IPS DF 6.9 (cell line): Measurements from ENCODE around the gene CDH10.

Experiments used
- DNase-seq: peaks from one replicate; pipeline ENCODE4 v3.0.0-alpha.2; 2013; ENCODE audit warnings: low read depth, low spot score
- H3K27ac ChIP-seq: one replicate; pipeline ENCODE4 v1.5.1; 2013; ENCODE audit warnings: low read length, control low read depth
- H3K27me3 ChIP-seq: 2 replicates; pipeline ENCODE4 v1.6.1; 2013; ENCODE audit warnings: mild to moderate bottlenecking, low read length; ENCODE audit not compliant: control insufficient read depth, insufficient read depth
- H3K36me3 ChIP-seq: 2 replicates; pipeline ENCODE4 v1.6.1; 2013; ENCODE audit warnings: low read length; ENCODE audit not compliant: control insufficient read depth, insufficient read depth
- H3K4me1 ChIP-seq: 2 replicates; pipeline ENCODE4 v1.6.1; 2013; ENCODE audit warnings: low read length; ENCODE audit not compliant: control insufficient read depth, insufficient read depth
- H3K4me3 ChIP-seq: 2 replicates; pipeline ENCODE4 v1.5.1; 2013; ENCODE audit warnings: mild to moderate bottlenecking, low read length
- H3K9me3 ChIP-seq: 2 replicates; pipeline ENCODE4 v1.6.1; 2013; ENCODE audit warnings: low read length, inconsistent platforms; ENCODE audit not compliant: control insufficient read depth, insufficient read depth
- WGBS: extraction: QIAGEN DNeasy Blood & Tissue Kit; methylation state at CpG from one replicate; pipeline ENCODE4 v1.1.7; 2013; ENCODE audit warnings: mixed read lengths, missing lambda C conversion rate; ENCODE audit not compliant: insufficient read length, insufficient coverage; 5-methylcytosine and 5-hydroxymethylcytosine counted together

CDH10 gene

DNA sequence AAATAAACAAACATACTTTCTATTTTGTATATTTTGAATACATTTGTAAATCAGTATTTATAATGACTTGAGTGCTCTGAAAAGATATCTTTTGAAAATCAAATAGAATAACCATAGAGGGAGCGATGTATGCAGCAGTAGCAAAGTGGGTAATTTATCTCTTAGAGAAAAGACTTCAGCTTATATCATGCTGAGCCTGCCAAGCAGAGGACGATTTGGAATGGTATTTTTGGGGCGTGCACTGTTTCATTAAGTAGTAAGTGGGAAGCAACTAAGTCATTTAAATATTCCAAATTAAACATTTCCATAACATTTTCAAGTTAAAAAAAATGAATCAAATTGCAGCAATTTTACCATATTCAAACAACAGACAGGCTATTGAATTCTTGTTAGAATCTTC, 147.6 kb downstream of the CDH10 start:
- DNase-seq, result no peak
- no peaks in the 10 kb centered on the region for H3K9me3 ChIP-seq
- H3K27ac ChIP-seq, result no peak overlapping the region
- WGBS, result no CpG with 5 or more reads among the region's 3 CpGs
- no peaks in the 10 kb centered on the region for H3K36me3 ChIP-seq
- no peak overlapping the region for H3K4me3 ChIP-seq
- H3K4me1 ChIP-seq, result no peaks in the 10 kb centered on the region
- H3K27me3 ChIP-seq, result no peaks in the 10 kb centered on the region

DNA sequence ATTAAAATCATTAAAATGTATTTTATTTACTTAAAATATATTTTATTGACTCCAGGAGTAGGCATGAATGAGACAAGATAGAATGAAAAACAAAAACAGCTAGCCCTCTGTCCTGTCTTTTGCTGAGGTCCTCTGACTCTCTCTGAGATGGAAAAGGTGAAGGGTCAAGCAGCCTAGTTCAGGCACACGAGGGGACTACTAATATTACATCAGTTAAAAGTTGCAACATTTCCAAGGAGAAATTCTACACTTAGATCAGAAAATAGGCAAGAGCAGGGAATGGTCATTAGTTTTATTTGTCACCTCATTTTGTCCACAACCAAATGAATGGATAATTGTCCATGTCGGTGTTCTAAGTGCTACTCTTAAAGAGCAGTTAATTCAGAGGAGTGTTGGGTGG, 148.5 kb downstream of the CDH10 start:
- Histone ChIP-seq H3K9me3 (no peaks in the 10 kb centered on the region), H3K27ac (no peak overlapping the region), H3K27me3 (no peaks in the 10 kb centered on the region), H3K4me3 (no peak overlapping the region), H3K36me3 (no peaks in the 10 kb centered on the region), H3K4me1 (no peaks in the 10 kb centered on the region)
- no CpG with 5 or more reads among the region's 2 CpGs for WGBS
- DNase-seq, result no peak

GRCh38 chr5:24492229-24492628, 152.5 kb downstream of the CDH10 start:
- no peak for DNase-seq
- no peaks in the 10 kb centered on the region for H3K27me3 ChIP-seq
- no peaks in the 10 kb centered on the region for H3K4me1 ChIP-seq
- H3K27ac ChIP-seq, result no peak overlapping the region
- no peaks in the 10 kb centered on the region for H3K9me3 ChIP-seq
- H3K4me3 ChIP-seq, result no peak overlapping the region
- no CpG with 5 or more reads among the region's 3 CpGs for WGBS
- no peaks in the 10 kb centered on the region for H3K36me3 ChIP-seq

DNA sequence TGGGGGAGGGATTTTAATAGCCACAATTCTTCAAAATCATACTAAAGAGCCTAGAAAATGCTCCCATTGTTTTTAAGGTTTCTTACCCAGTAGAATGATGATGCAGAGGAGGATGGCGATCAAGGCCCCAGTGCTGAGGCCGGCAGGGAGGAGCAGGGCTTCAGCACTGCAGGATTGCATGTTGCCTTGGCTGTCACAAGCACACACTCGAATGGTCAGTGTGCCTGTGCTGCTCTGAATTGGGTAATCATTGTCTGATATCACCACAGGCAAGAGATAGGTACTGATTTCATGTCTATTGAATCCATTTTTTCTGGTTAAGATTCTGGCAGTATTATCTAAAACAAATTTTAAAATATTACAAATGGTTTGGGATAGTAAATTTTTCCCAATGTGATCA, 153.3 kb downstream of the CDH10 start:
- Histone ChIP-seq H3K27ac (no peak overlapping the region), H3K4me1 (no peaks in the 10 kb centered on the region), H3K36me3 (no peaks in the 10 kb centered on the region), H3K27me3 (no peaks in the 10 kb centered on the region), H3K9me3 (no peaks in the 10 kb centered on the region), H3K4me3 (no peak overlapping the region)
- no CpG with 5 or more reads among the region's 3 CpGs for WGBS
- DNase-seq, result no peak

- Histone ChIP-seq H3K9me3 (no peaks in the 10 kb centered on the region), H3K27ac (no peak overlapping the region), H3K4me3 (no peak overlapping the region), H3K4me1 (no peaks in the 10 kb centered on the region), H3K36me3 (no peaks in the 10 kb centered on the region), H3K27me3 (no peaks in the 10 kb centered on the region)
- no CpG with 5 or more reads among the region's 19 CpGs for WGBS
- no peak for DNase-seq
Measured at GRCh38 chr5:24487368-24488229, 157.2 kb downstream of the CDH10 start.

DNA sequence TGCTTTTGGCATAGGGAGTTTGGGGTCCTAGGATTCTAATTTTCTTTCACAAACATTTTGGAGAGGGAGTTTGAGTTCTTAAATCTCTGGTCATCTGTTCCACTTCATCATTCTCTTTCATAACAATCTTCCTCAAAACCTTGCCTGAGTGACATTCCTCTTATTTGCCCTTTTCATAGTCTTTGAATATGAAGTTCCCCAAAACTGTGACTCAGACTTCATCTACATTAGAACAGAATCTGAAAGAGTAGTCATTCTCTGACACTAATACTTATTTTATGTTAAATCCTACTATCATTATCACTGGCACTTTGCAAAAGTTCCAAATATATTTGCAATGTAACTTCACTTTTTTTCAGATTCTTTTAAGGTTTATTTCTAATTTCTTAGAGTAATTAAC, 163.8 kb downstream of the CDH10 start:
- no peak overlapping the region for H3K27ac ChIP-seq
- no peak overlapping the region for H3K4me3 ChIP-seq
- H3K27me3 ChIP-seq, result no peaks in the 10 kb centered on the region
- no peaks in the 10 kb centered on the region for H3K9me3 ChIP-seq
- H3K36me3 ChIP-seq, result no peaks in the 10 kb centered on the region
- no peak for DNase-seq
- H3K4me1 ChIP-seq, result no peaks in the 10 kb centered on the region

DNA sequence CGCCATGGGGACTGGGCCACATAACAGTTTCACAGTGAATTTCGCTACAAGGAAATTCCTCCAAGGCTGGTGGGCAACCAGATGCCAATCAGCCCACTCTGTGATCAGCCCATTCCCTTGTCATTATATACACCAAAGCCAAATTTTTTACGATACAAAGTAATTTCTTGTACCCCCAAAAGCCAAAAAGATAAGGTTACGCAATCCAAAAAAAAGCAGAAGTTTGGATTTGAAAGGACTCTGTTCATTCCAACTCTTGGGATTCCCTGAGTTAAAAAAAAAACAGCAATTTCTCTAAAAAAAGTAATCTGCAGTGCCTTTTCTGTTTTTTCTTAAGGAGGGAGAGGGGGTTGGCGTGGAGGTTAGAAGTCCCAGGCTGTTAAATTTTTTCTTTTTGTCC, 166.8 kb downstream of the CDH10 start:
- H3K27me3 ChIP-seq, result no peaks in the 10 kb centered on the region
- no peaks in the 10 kb centered on the region for H3K36me3 ChIP-seq
- H3K9me3 ChIP-seq, result no peaks in the 10 kb centered on the region
- no peaks in the 10 kb centered on the region for H3K4me1 ChIP-seq
- H3K4me3 ChIP-seq, result no peak overlapping the region
- DNase-seq, result no peak
- no CpG with 5 or more reads among the region's 5 CpGs for WGBS
- no peak overlapping the region for H3K27ac ChIP-seq

- Histone ChIP-seq H3K36me3 (no peaks in the 10 kb centered on the region), H3K4me1 (no peaks in the 10 kb centered on the region), H3K4me3 (no peak overlapping the region), H3K27me3 (no peaks in the 10 kb centered on the region), H3K9me3 (no peaks in the 10 kb centered on the region), H3K27ac (no peak overlapping the region)
- DNase-seq, result no peak
- WGBS, result no CpG with 5 or more reads among the region's 1 CpG
Measured at GRCh38 chr5:24475101-24475500, 169.7 kb downstream of the CDH10 start.

- Histone ChIP-seq H3K9me3 (no peaks in the 10 kb centered on the region), H3K27me3 (no peaks in the 10 kb centered on the region), H3K36me3 (no peaks in the 10 kb centered on the region), H3K4me1 (no peaks in the 10 kb centered on the region), H3K27ac (no peak overlapping the region), H3K4me3 (no peak overlapping the region)
- no CpG with 5 or more reads among the region's 3 CpGs for WGBS
- DNase-seq, result no peak
Measured at GRCh38 chr5:24474685-24475084, 170.1 kb downstream of the CDH10 start.

DNA sequence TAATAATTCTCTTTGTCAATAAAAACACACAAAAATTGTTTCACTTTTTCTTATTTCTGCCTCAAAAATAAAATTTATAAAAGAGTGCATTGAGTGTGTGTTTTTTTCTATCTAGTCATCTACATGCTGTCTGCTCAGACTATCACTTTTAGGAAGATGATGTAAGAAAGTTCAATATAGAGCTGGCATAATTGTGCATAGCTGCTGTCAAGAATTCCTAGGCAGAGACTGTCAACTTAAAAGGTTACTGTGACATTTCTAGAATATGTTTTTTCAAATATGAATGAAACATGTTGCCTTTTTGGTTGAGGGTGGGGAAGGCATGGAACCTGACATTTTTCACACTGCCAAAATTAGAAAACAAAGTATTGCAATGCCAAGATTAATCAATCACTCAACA, 172.3 kb downstream of the CDH10 start:
- Histone ChIP-seq H3K27ac (no peak overlapping the region), H3K36me3 (no peaks in the 10 kb centered on the region), H3K4me1 (no peaks in the 10 kb centered on the region), H3K4me3 (no peak overlapping the region), H3K27me3 (no peaks in the 10 kb centered on the region), H3K9me3 (no peaks in the 10 kb centered on the region)
- DNase-seq, result no peak

- WGBS, result no CpG with 5 or more reads among the region's 2 CpGs
- H3K36me3 ChIP-seq, result no peaks in the 10 kb centered on the region
- DNase-seq, result no peak
- no peaks in the 10 kb centered on the region for H3K9me3 ChIP-seq
- no peak overlapping the region for H3K27ac ChIP-seq
- no peak overlapping the region for H3K4me3 ChIP-seq
- H3K4me1 ChIP-seq, result no peaks in the 10 kb centered on the region
- H3K27me3 ChIP-seq, result no peaks in the 10 kb centered on the region
Measured at GRCh38 chr5:24444414-24444813, 200.4 kb downstream of the CDH10 start.
